H9 (cell line): ENCODE measurements around the gene AMBN. TPM values are rescaled to one million over a fixed set of nuclear protein-coding genes. Genes with fewer than 3 reads are reported as not detected.

Experiments used
- DNase-seq: peaks from one replicate; pipeline ENCODE4 v3.0.0-alpha.2; 2017
- H2AFZ ChIP-seq: one replicate; pipeline ENCODE4 v1.6.1; 2013; ENCODE audit warnings: mild to moderate bottlenecking, low read length, control low read depth, moderate library complexity
- H2AK5ac ChIP-seq: 2 replicates; pipeline ENCODE4 v1.6.1; 2013; ENCODE audit warnings: low read length, control low read depth, mixed read lengths; ENCODE audit not compliant: insufficient read length
- H2BK120ac ChIP-seq: one replicate; pipeline ENCODE4 v1.6.1; 2013; ENCODE audit warnings: low read depth, mild to moderate bottlenecking, low read length, control low read depth, inconsistent platforms; ENCODE audit not compliant: poor library complexity, severe bottlenecking
- H2BK12ac ChIP-seq: 2 replicates; pipeline ENCODE4 v1.6.1; 2013; ENCODE audit warnings: low read length, control low read depth, mixed read lengths, low read depth; ENCODE audit not compliant: insufficient read length
- H2BK15ac ChIP-seq: 2 replicates; pipeline ENCODE4 v1.6.1; 2013; ENCODE audit warnings: low read depth, low read length, control low read depth
- H2BK20ac ChIP-seq: one replicate; pipeline ENCODE4 v1.6.1; 2013; ENCODE audit warnings: low read depth, mild to moderate bottlenecking, low read length, control low read depth, inconsistent platforms; ENCODE audit not compliant: poor library complexity, severe bottlenecking
- H2BK5ac ChIP-seq: 2 replicates; pipeline ENCODE4 v1.6.1; 2013; ENCODE audit warnings: low read length, control low read depth, mixed read lengths; ENCODE audit not compliant: insufficient read length
- H3K14ac ChIP-seq: 2 replicates; pipeline ENCODE4 v1.6.1; 2013; ENCODE audit warnings: low read length, control low read depth; ENCODE audit not compliant: insufficient read depth
- H3K18ac ChIP-seq: 2 replicates; pipeline ENCODE4 v1.6.1; 2013; ENCODE audit warnings: low read depth, mild to moderate bottlenecking, mixed read lengths, low read length, control low read depth; ENCODE audit not compliant: insufficient read length
- H3K23ac ChIP-seq: 2 replicates; pipeline ENCODE4 v1.6.1; 2013; ENCODE audit warnings: low read length, control low read depth, mixed read lengths, low read depth; ENCODE audit not compliant: insufficient read length
- H3K23me2 ChIP-seq: 2 replicates; pipeline ENCODE4 v1.6.1; 2013; ENCODE audit warnings: low read depth, mild to moderate bottlenecking, mixed read lengths, low read length, control low read depth; ENCODE audit not compliant: insufficient read length, poor library complexity, severe bottlenecking
- H3K27ac ChIP-seq: 2 replicates; pipeline ENCODE4 v1.5.1; 2013; ENCODE audit warnings: low read length, control low read depth, mixed read lengths, low read depth; ENCODE audit not compliant: insufficient read length
- H3K27me3 ChIP-seq: 2 replicates; pipeline ENCODE4 v1.6.1; 2013; ENCODE audit warnings: low read length, control low read depth, inconsistent platforms; ENCODE audit not compliant: insufficient read depth
- H3K4ac ChIP-seq: 2 replicates; pipeline ENCODE4 v1.6.1; 2013; ENCODE audit warnings: low read depth, mild to moderate bottlenecking, control low read depth, inconsistent platforms, low read length, moderate library complexity
- H3K4me1 ChIP-seq: 2 replicates; pipeline ENCODE4 v1.6.1; 2013; ENCODE audit warnings: low read length, control low read depth, inconsistent platforms; ENCODE audit not compliant: insufficient read depth
- H3K4me2 ChIP-seq: 2 replicates; pipeline ENCODE4 v1.6.1; 2013; ENCODE audit warnings: low read length, control low read depth, mixed read lengths; ENCODE audit not compliant: insufficient read length, insufficient read depth
- H3K56ac ChIP-seq: 2 replicates; pipeline ENCODE4 v1.6.1; 2013; ENCODE audit warnings: low read depth, mild to moderate bottlenecking, mixed read lengths, low read length, control low read depth; ENCODE audit not compliant: insufficient read length
- H3K79me1 ChIP-seq: 2 replicates; pipeline ENCODE4 v1.6.1; 2013; ENCODE audit warnings: low read depth, mild to moderate bottlenecking, moderate library complexity, low read length, control low read depth, inconsistent platforms; ENCODE audit not compliant: insufficient read depth, poor library complexity, severe bottlenecking
- H3K79me2 ChIP-seq: 2 replicates; pipeline ENCODE4 v1.6.1; 2013; ENCODE audit warnings: low read length, control low read depth, inconsistent platforms; ENCODE audit not compliant: insufficient read depth
- H3K9ac ChIP-seq: 2 replicates; pipeline ENCODE4 v1.6.1; 2013; ENCODE audit warnings: low read length, control low read depth, mixed read lengths; ENCODE audit not compliant: insufficient read length; ENCODE audit errors: extremely low read depth
- H3K9me3 ChIP-seq: one replicate; pipeline ENCODE4 v1.6.1; 2013; ENCODE audit warnings: low read depth, low read length, inconsistent platforms; ENCODE audit not compliant: control insufficient read depth
- H3T11ph ChIP-seq: one replicate; pipeline ENCODE4 v1.6.1; 2013; ENCODE audit warnings: mild to moderate bottlenecking, low read length, control low read depth, inconsistent platforms
- H4K20me1 ChIP-seq: one replicate; pipeline ENCODE4 v1.6.1; 2013; ENCODE audit not compliant: control insufficient read depth, insufficient read length, insufficient read depth
- H4K5ac ChIP-seq: 2 replicates; pipeline ENCODE4 v1.6.1; 2013; ENCODE audit warnings: low read depth, mild to moderate bottlenecking, mixed read lengths, low read length, control low read depth; ENCODE audit not compliant: insufficient read length
- H4K8ac ChIP-seq: replicated peaks from 2 replicates; pipeline ENCODE4 v1.6.1; 2013; ENCODE audit warnings: low read length, control low read depth, mixed read lengths, low read depth; ENCODE audit not compliant: insufficient read length
- H4K91ac ChIP-seq: 2 replicates; pipeline ENCODE4 v1.6.1; 2013; ENCODE audit warnings: low read depth, mild to moderate bottlenecking, moderate library complexity, mixed read lengths, low read length, control low read depth; ENCODE audit not compliant: insufficient read length
- H3K27ac Mint-ChIP-seq, 3 experiments: 2 replicates in 2 of 3; 3 replicates in 1 of 3; pipeline ENCODE4 v1.8.0; 2020 to 2021; ENCODE audit warnings: mixed read lengths in 3 of 3, mild to moderate bottlenecking in 1 of 3, moderate library complexity in 1 of 3
- H3K27me3 Mint-ChIP-seq: 2 replicates; pipeline ENCODE4 v1.8.0; 2021; ENCODE audit warnings: low read depth, mild to moderate bottlenecking, moderate library complexity, mixed read lengths
- H3K36me3 Mint-ChIP-seq, 3 experiments: 2 replicates in 2 of 3; 3 replicates in 1 of 3; pipeline ENCODE4 v1.8.0; 2020 to 2021; ENCODE audit warnings: low read depth in 3 of 3, mixed read lengths in 3 of 3; ENCODE audit not compliant: insufficient read depth in 1 of 3
- H3K4me1 Mint-ChIP-seq, 2 experiments: 2 replicates each; pipeline ENCODE4 v1.8.0; 2020; ENCODE audit warnings: mixed read lengths in 2 of 2
- H3K4me3 Mint-ChIP-seq, 2 experiments: 2 replicates in 1 of 2; 3 replicates in 1 of 2; pipeline ENCODE4 v1.8.0; 2020 to 2021; ENCODE audit warnings: mild to moderate bottlenecking in 2 of 2, mixed read lengths in 2 of 2, moderate library complexity in 1 of 2
- H3K9me3 Mint-ChIP-seq, 2 experiments: 2 replicates in 1 of 2; 3 replicates in 1 of 2; pipeline ENCODE4 v1.8.0; 2020; ENCODE audit warnings: mild to moderate bottlenecking in 2 of 2, mixed read lengths in 2 of 2, moderate library complexity in 1 of 2
- CTCF ChIP-seq: fragments of 200-600 bp; sonication (generic); conservative IDR thresholded peaks from 3 replicates; pipeline ENCODE4 v1.8.0; 2021; ENCODE audit warnings: antibody characterized with exemption, mild to moderate bottlenecking
- WGBS: extraction: QIAGEN DNeasy Blood & Tissue Kit; methylation state at CpG from one replicate; pipeline ENCODE4 v1.1.7; 2013; ENCODE audit warnings: missing lambda C conversion rate, low lambda C conversion rate, mixed read lengths; ENCODE audit not compliant: insufficient read length; ENCODE audit errors: extremely low coverage; 5-methylcytosine and 5-hydroxymethylcytosine counted together
- total RNA-seq: library from RNA; stranded (reverse); gene quantifications from 2 replicates; pipeline ENCODE4 v1.2.1, GENCODE V29; 2021

AMBN gene
- total RNA-seq, 1 experiment from 2014 or later, result not detected

GRCh38 chr4:70600305-70600704 is 8.2 kb downstream of the AMBN start:
- Histone ChIP-seq H2BK5ac (no peak overlapping the region), H4K20me1 (no peaks in the 10 kb centered on the region), H3T11ph (no peak overlapping the region), H2BK15ac (no peak overlapping the region), H3K14ac (no peak overlapping the region), H3K27me3 (no peaks in the 10 kb centered on the region), H2BK120ac (no peak overlapping the region), H4K91ac (no peak overlapping the region), H2AFZ (no peak overlapping the region), H3K9ac (no peak overlapping the region), H4K8ac (no peak overlapping the region), H3K4me1 (no peaks in the 10 kb centered on the region), H3K4me2 (no peak overlapping the region), H2BK12ac (no peak overlapping the region), H3K23me2 (no peaks in the 10 kb centered on the region), H4K5ac (no peak overlapping the region), H3K23ac (no peak overlapping the region), H3K79me2 (no peaks in the 10 kb centered on the region), H3K18ac (no peak overlapping the region), H3K56ac (no peak overlapping the region), H2BK20ac (no peak overlapping the region), H3K27ac (no peak overlapping the region), H2AK5ac (no peak overlapping the region), H3K79me1 (no peaks in the 10 kb centered on the region), H3K9me3 (no peaks in the 10 kb centered on the region), H3K4ac (no peak overlapping the region)
- Mint-ChIP-seq H3K27ac (no peak overlapping the region), H3K4me1 (peaks cover 2 to 3% of the 10 kb centered on the region in 2 experiments; a peak in 2 of 4 replicates), H3K4me3 (no peak overlapping the region), H3K36me3 (no peaks in the 10 kb centered on the region), H3K9me3 (no peaks in the 10 kb centered on the region), H3K27me3 (no peaks in the 10 kb centered on the region)
- no CpG with 5 or more reads among the region's 3 CpGs for WGBS
- DNase-seq, result no peak
- no peak for TF ChIP-seq CTCF
